T-helper 2 cell treated with Interferon-gamma antibody and Interleukin-4, amounts not matched to agents 100 ng/mL and 5 ng/mL, for 36 hours (primary cell): Measurements from ENCODE around the gene SEC16A. TPM values are rescaled to one million over a fixed set of nuclear protein-coding genes. Genes with fewer than 3 reads are reported as not detected.

Experiments
- total RNA-seq: library from RNA; stranded (reverse); gene quantifications from 2 replicates; pipeline ENCODE4 v1.2.3, GENCODE V29; 2022

The SEC16A gene
- total RNA-seq, 1 donor from 2014 or later = 72.5 TPM

Other genes with a start within 250 kb of the SEC16A start
- 14.3 and 15.6 TPM in 2 replicates for gene QSOX2, start 237.2 kb downstream of the SEC16A start, total RNA-seq
- gene CCDC187, start 178.9 kb downstream of the SEC16A start, total RNA-seq = 0.02 TPM in 1 of 2 replicates, not detected in the other
- 10.7 and 11.4 TPM in 2 replicates for gene GPSM1, start 155.5 kb downstream of the SEC16A start, total RNA-seq
- gene DNLZ, start 119.3 kb downstream of the SEC16A start, total RNA-seq = 18.8 and 20.0 TPM in 2 replicates
- 3.8 TPM in 2 replicates for gene CARD9, start 109.4 kb downstream of the SEC16A start, total RNA-seq
- gene SNAPC4, start 82.9 kb downstream of the SEC16A start, total RNA-seq = 13.2 and 15.2 TPM in 2 replicates
- gene ENTR1, start 72.4 kb downstream of the SEC16A start, total RNA-seq = 65.1 and 69.9 TPM in 2 replicates
- 58.5 and 62.4 TPM in 2 replicates for gene PMPCA, start 72.4 kb downstream of the SEC16A start, total RNA-seq
- gene INPP5E, start 43.2 kb downstream of the SEC16A start, total RNA-seq = 18.5 and 19.5 TPM in 2 replicates
- gene NOTCH1, start 63.0 kb upstream of the SEC16A start, total RNA-seq = 66.1 and 67.4 TPM in 2 replicates
- 0.66 and 0.80 TPM in 2 replicates for gene EGFL7, start 179.9 kb upstream of the SEC16A start, total RNA-seq
- 33.1 and 35.4 TPM in 2 replicates for gene AGPAT2, start 204.4 kb upstream of the SEC16A start, total RNA-seq
- 1.1 and 1.3 TPM in 2 replicates for gene DIPK1B, start 229.5 kb upstream of the SEC16A start, total RNA-seq